ENCODE data around the gene JAZF1.

DNA sequence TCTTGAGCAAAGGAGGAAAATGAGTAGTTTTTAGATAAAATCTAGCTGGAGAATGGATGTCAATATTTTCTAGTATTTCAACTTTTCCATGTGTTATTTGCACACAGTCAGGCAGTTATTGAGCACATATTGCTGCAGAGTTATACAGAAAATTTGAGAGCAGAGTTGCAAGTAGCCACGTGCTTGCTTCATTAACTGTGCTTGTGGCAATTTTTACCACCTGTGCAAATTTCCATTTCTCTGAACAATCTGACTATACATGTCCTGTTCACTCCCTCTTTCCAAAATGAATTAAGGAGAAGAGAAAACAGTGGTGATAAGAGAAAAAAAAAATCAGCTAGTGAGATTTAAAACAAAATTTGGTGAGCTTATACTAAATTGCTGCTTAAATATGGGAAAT lies 262.1 kb downstream of the JAZF1 start:
- no peak for TF ChIP-seq POLR2A (IDR thresholded peaks at IDR 0.05; ENCODE audit: low read depth, low read length)
- TF ChIP-seq, protein P1, sequence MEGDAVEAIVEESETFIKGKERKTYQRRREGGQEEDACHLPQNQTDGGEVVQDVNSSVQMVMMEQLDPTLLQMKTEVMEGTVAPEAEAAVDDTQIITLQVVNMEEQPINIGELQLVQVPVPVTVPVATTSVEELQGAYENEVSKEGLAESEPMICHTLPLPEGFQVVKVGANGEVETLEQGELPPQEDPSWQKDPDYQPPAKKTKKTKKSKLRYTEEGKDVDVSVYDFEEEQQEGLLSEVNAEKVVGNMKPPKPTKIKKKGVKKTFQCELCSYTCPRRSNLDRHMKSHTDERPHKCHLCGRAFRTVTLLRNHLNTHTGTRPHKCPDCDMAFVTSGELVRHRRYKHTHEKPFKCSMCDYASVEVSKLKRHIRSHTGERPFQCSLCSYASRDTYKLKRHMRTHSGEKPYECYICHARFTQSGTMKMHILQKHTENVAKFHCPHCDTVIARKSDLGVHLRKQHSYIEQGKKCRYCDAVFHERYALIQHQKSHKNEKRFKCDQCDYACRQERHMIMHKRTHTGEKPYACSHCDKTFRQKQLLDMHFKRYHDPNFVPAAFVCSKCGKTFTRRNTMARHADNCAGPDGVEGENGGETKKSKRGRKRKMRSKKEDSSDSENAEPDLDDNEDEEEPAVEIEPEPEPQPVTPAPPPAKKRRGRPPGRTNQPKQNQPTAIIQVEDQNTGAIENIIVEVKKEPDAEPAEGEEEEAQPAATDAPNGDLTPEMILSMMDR (conservative IDR thresholded peaks at IDR 0.05; ENCODE audit: low read depth, low read length): no peak

Data from IMR-90 (cell line).